Measurements from ENCODE around the gene COQ9.
A peak's percentile ranks its signal among the peaks of the same experiment; 100 is the strongest.

The COQ9 gene

DNA sequence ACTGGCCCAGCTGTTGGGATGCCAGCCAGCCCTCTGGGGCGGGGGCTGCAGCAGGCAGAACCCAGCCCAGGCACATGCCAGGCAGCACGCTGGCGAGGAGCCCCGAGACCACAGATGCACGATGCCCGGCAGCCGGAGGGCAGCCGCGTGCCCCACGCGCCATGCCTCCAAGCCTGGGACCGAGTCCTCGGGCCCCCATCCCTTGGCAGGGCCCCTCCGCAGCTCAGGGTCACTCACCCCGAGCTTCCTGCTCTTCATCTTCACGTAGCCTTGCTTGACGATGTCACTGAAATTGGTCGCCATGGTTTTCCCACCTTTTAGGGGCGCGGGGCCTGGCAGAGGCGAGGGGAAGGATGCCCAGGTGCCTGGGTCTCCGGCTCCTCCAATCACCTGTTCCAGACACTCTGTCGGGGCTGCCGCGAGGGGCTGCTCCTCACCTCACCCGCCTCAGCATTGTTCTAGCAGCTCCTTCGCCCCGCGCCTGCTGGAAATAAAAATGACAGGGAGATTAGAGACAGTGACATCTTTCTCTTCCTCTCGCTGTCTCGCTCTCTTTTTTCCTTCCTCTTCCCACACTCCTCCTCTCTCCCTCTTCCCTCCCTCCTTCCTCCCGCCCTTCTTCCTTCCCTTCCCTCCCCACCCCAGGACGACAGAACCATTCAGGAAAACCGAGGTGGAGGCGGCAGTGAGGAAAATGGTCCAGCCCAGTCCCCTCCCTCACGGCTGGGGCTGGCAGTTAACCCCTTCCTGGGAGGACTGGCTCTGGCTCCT is 32.1 kb downstream of the COQ9 start:
- in situ Hi-C loops (cut with HindIII; ENCODE audit: low sequenced_read_pairs), result no loop called here
- no peak for DNase-seq (ENCODE audit: low read depth)
- peak overlapping the region; percentile 46 for H3K4me3 ChIP-seq (ENCODE audit: low read depth, low read length)
- TF ChIP-seq CTCF (IDR thresholded peaks at IDR 0.05; ENCODE audit: low read depth, low read length, missing control alignments), result no peak

- no peak for TF ChIP-seq CTCF (IDR thresholded peaks at IDR 0.05; ENCODE audit: low read depth, low read length, missing control alignments)
- no peak for DNase-seq (ENCODE audit: low read depth)
- H3K4me3 ChIP-seq (ENCODE audit: low read depth, low read length), result peak overlapping the region; percentile 46
- in situ Hi-C loops (cut with HindIII; ENCODE audit: low sequenced_read_pairs), result no loop called here
These were observed 32.9 kb downstream of the COQ9 start for GRCh38 chr16:57479976-57480753.

GRCh38 chr16:57480754-57481230 is 33.5 kb downstream of the COQ9 start:
- in situ Hi-C loops (cut with HindIII; ENCODE audit: low sequenced_read_pairs), result no loop called here
- H3K4me3 ChIP-seq (ENCODE audit: low read depth, low read length), result no peak overlapping the region
- TF ChIP-seq CTCF (IDR thresholded peaks at IDR 0.05; ENCODE audit: low read depth, low read length, missing control alignments), result no peak

DNA sequence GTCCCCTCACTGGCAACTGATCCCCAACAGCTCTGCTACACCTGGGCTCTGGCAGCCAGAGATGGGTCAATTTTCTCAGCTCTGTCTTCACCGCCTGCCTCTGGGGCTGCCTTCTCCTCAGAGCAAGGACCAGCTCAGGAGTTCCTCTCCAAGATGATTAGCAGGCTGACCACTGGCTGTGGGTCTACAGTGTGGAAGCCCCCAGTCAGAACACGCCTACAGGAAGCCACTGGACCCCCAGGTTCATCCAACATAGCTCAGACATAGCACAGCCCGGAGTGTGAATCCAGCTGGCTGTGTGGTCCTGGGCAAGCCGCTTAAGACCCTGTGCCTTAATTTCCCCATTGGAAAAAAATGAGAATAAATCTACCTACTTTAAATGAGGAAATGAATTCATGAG is 34.1 kb downstream of the COQ9 start:
- no peak for DNase-seq (ENCODE audit: low read depth)
- no peak for TF ChIP-seq CTCF (IDR thresholded peaks at IDR 0.05; ENCODE audit: low read depth, low read length, missing control alignments)
- in situ Hi-C loops (cut with HindIII; ENCODE audit: low sequenced_read_pairs), result no loop called here
- no peak overlapping the region for H3K4me3 ChIP-seq (ENCODE audit: low read depth, low read length)

More at GRCh38 chr16:57480754-57481230, 33.5 kb downstream of the COQ9 start:
- no peak for DNase-seq (ENCODE audit: low read depth)

DNA sequence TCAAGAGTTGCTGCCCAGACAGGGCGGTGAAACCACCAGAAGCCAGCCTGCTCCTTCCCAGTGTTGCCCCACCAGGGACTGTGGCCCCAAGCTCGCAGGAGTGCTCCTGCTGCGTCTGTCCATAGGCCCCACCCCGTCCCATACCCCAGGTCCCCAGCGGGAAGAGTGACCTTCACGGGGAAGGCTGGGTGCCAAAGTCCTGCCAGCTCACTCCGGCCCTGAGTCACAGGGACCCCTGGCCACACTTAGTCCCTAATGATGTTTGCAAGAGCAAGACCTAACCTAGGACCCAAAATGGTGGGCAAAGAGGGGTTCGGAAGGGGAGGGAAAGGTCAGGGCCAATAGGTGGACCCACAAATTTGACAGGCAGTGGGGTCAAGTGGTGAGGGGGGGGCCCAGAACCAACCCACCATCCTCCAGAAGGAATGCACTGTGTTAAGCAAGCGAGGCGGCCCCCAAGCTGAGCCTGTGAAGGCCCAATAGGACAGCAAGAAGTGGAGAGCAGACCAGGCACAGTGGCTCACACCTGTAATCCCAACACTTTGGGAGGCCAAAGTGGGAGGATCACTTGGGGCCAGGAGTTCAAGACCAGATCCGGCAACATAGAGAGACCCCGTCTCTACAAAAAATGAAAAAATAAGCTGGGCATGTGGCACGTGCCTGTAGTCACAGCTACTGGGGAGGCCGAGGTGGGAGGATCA is 35.7 kb downstream of the COQ9 start:
- no peak overlapping the region for H3K4me3 ChIP-seq (ENCODE audit: low read depth, low read length)
- no peak for TF ChIP-seq CTCF (IDR thresholded peaks at IDR 0.05; ENCODE audit: low read depth, low read length, missing control alignments)
- DNase-seq (ENCODE audit: low read depth), result no peak
- in situ Hi-C loops (cut with HindIII; ENCODE audit: low sequenced_read_pairs), result no loop called here

Data from astrocyte of the cerebellum (primary cell).